ENCODE measurements around the gene SMYD3.

GRCh38 chr1:246010386-246010785, 496.7 kb downstream of the SMYD3 start:
- TF ChIP-seq CTCF (conservative IDR thresholded peaks at IDR 0.05; ENCODE audit: low read depth, low read length) = no peak
- TF ChIP-seq RCOR1 (IDR thresholded peaks at IDR 0.05; ENCODE audit: insufficient replicate concordance, low read length) = no peak
- no peak for TF ChIP-seq RFX5 (IDR thresholded peaks at IDR 0.05; ENCODE audit: low read depth, low read length)
- no peak for TF ChIP-seq CEBPB (IDR thresholded peaks at IDR 0.05; ENCODE audit: low read depth, low read length)
- no peak for TF ChIP-seq MXI1 (IDR thresholded peaks at IDR 0.05; ENCODE audit: borderline replicate concordance, low read depth, low read length)
- TF ChIP-seq BHLHE40 (IDR thresholded peaks at IDR 0.05; ENCODE audit: low read depth, low read length) = no peak
- no peak for TF ChIP-seq RAD21 (IDR thresholded peaks at IDR 0.05; ENCODE audit: low read length)
- no peak for TF ChIP-seq POLR2A (IDR thresholded peaks at IDR 0.05; ENCODE audit: low read depth, low read length)
- no peak for TF ChIP-seq USF2 (IDR thresholded peaks at IDR 0.05; ENCODE audit: low read depth, low read length)
- no peak for TF ChIP-seq ELK1 (IDR thresholded peaks at IDR 0.05; ENCODE audit: borderline replicate concordance, low read depth, low read length)
- TF ChIP-seq FOS (IDR thresholded peaks at IDR 0.05; ENCODE audit: low read depth, low read length) = no peak
